ENCODE results near the gene BLCAP.

- TF ChIP-seq, protein P1, sequence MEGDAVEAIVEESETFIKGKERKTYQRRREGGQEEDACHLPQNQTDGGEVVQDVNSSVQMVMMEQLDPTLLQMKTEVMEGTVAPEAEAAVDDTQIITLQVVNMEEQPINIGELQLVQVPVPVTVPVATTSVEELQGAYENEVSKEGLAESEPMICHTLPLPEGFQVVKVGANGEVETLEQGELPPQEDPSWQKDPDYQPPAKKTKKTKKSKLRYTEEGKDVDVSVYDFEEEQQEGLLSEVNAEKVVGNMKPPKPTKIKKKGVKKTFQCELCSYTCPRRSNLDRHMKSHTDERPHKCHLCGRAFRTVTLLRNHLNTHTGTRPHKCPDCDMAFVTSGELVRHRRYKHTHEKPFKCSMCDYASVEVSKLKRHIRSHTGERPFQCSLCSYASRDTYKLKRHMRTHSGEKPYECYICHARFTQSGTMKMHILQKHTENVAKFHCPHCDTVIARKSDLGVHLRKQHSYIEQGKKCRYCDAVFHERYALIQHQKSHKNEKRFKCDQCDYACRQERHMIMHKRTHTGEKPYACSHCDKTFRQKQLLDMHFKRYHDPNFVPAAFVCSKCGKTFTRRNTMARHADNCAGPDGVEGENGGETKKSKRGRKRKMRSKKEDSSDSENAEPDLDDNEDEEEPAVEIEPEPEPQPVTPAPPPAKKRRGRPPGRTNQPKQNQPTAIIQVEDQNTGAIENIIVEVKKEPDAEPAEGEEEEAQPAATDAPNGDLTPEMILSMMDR (conservative IDR thresholded peaks at IDR 0.05) = peak; percentile 85
- TF ChIP-seq EZH2 (IDR thresholded peaks at IDR 0.05; ENCODE audit: low read depth) = no peak
Observed at GRCh38 chr20:37534401-37535157, 6.9 kb upstream of the BLCAP start.

All from PC-9 (cell line).